HG03139 (cell line): ENCODE data around the gene TSC22D4.
"Not testable (repeated sequence)": the region's sequence is repeated elsewhere in the genome, so short reads cannot be mapped to it uniquely, and the experiment has no call there.

ENCODE experiments used
- ATAC-seq: cut with Tn5 transposase; IDR thresholded peaks from one replicate; pipeline ENCODE4 v1.9.1; 2021; ENCODE audit not compliant: unreplicated experiment

Gene TSC22D4

DNA sequence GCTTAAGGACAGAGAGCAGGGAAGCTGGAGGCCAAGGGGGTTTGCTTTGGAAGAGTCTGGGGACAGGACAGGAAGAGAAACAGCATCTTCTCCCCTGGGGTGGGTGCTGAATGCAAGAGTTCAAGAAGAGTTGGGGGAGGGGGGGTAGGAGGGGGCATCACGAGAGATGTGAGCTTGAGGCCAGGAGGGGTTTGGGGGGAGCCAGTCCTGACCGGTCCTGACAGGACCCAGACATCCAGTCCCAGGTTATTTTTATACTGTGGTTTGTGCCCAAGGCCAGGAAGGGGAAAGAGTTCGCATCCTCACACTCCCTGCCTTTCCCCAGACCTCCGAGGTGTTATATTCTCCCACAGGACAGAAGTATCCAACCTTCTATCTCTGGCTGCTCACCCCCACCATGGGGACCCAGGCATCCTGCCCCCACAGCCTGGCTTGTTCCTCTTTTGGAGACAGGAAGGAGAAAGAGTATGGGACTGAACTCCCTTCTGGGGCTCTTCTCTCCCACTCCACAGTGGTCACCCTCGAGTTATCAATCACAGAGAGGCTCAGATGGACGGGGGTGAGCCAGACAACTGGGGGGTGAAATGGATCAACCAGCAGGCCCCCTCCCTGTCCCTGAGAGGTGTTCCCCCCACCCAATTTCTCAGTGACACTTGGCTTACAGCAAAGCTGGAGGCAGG lies 2.8 kb downstream of the TSC22D4 start:
- ATAC-seq: no peak

DNA sequence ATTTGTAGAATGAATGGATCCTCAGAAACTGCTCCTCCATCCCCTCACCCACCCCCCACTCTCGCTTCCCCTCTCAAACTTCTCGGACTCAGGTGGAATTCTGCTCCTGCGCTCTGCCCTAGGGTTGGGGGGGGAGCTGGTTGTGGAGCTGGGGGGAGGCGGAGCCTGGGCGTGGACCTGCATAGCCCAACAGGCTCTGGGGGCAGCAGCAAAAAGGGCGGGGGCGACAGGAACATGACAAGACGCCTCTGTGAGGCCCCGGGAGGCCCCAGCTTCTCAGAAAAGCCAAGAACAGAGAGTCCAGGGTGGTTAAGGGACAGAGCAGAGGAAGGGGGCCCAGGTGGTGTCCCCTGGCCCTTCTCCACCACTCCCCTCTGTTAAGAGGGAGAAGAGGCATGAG lies 3.5 kb downstream of the TSC22D4 start:
- no peak for ATAC-seq

DNA sequence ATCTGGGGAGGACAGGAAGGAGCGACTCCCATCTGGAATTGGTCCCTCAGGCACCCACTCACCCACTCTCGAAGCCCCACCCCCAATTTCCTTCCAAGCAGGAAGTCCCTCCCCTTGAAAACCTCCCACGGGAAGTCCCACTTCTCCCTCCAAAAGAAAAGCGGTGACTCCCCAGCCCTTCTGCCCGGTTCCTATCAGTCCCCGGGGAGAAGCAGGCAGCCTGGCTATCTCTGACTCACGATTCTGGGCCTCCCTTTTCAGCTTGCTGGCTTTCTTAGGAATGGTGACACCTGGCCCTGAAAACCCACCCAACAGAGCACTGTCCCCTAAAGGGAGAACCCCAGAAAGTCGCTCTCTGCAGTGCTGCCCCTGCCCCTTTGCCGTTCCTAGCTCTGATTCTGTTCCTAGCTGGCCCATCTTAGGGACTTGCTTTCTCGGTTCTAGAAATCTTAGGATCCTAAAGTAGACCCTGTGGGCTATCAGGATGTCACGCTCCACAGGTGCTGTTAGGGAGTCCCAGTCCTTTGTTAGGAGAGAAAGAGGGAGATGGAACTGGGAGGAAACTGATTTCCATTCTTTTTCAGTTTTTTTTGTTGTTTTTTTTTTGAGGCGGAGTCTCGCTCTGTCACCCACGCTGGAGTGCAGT lies 6.0 kb downstream of the TSC22D4 start:
- no peak for ATAC-seq

DNA sequence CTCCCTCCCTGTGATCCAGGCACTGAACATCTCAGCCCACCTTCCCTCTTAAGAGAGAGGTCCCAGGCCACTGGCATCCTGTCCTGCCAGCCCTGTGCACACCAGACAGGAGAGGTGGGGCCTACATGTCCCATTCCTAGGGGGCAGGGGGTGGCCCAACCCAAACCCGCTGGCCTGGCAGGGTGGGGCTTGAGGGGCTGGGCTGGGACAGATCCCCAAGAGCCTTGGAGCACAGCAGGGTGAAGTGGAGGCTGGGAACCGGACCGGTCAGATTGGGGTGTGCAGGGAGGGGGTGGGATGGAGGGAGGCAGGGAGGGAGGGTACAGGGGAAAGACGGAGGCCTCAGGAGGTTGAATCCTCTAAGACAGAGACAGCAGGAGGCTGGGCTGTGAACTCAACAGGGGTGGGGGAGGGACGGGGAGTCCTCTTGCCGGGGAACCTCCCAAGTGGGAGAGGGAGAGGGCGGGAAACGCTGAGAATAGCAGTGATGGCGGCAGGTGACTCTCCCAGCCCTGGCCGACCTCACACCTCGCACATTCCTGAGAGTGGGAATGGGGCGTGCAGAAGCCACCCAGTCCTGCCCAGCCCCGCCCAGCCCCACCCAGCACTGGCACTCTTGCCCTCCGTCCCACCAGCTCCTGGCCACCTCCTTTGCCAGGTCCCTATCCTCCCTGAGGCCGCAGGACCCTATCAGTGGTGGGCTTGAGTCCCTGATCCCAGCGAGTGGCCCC lies 6.7 kb downstream of the TSC22D4 start:
- ATAC-seq: no peak

DNA sequence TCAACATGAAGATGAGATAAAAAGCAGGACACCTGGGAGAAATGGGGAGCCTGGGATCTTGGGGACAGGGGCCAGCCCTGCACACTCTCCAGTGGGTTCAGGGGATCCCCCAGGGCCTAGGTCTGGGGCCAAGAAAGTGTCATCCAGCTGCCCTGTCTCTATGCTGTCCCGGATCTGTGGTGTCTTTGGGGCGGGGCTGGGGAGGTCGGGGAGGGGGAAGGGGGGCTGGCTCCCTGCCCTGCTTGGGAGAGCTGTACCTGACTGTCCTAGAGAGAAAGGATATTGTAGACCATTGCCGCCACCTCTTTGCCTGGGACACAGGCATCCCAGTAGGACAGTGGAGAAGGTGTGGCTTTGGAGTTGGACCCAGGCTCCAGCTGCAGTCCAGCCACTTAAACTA lies 8.0 kb downstream of the TSC22D4 start:
- ATAC-seq: no peak

DNA sequence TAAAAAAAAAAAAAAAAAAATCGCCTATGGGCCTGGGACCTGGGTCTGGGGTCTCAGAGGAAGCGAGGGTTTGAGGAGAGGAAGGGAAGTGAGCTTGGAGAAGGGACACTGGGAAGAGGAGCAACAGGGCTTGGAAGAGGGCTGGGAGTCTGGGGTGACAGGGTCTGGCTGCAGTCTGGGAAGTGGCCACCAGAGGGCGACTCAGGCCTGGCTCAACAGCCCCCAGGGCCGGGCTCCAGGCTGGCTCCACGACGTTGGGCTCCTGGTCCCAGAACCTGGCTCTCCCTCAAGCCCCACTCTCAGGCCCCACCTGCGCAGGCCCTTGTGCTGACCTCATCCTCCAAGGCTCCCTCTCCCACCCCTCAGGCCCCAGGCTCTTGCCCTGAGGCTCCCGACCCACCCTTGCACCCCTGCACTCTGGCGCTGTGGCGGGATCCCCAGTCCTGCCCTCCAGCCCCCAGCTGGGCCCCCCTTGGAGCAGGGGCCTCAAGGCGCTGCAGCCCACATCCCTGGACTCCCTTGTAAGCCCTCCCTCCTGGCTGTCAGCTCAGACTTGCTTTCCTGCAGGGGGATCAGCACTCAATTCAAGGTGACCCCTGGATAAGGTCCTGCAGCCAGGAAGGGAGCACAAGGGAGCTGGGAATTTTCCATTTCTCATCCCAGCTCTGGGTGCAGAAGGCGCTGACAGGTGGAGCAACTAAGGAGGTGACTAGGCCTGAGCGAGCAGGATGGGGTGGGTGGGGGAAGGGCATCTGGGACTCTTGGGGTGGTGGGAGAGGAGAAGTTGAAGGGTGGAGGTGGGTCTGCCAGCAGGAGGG lies 9.6 kb downstream of the TSC22D4 start:
- ATAC-seq: no peak

DNA sequence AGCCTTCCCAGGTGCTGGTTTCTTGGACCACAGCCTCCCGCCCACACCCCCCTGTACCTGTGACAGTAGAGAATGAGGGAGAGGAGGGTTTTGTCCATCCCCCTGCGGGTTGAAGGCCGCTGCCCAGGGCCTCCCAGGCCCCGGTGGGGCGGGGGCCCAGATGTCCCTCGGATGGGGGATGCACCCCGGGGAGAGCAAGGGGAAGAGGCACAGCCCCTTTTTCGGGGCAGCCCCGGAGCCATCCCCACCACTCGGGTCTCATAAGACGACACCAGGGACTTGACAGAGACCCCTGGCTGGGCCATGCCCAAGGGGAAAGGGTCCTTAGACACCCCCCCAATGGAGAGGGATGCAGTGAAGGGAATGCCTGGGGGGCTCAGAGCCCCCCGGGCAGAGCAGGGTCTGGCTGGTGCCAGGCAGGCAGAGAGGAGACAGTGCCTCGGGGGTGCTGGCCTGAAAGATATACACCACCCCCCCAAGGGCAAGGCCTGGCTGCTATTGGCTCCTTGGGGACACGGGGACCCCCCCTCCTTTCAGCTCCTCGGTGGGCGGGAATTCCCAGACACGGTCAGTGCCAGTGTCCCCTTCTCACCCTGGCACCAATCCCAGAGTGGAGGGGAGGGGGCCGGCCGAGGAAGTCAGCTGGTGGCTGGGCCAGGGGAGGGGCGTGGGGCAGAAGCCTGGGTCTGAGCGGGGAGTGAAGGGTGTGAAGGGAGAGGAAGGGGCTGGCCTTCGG lies 11.2 kb downstream of the TSC22D4 start:
- no peak for ATAC-seq

DNA sequence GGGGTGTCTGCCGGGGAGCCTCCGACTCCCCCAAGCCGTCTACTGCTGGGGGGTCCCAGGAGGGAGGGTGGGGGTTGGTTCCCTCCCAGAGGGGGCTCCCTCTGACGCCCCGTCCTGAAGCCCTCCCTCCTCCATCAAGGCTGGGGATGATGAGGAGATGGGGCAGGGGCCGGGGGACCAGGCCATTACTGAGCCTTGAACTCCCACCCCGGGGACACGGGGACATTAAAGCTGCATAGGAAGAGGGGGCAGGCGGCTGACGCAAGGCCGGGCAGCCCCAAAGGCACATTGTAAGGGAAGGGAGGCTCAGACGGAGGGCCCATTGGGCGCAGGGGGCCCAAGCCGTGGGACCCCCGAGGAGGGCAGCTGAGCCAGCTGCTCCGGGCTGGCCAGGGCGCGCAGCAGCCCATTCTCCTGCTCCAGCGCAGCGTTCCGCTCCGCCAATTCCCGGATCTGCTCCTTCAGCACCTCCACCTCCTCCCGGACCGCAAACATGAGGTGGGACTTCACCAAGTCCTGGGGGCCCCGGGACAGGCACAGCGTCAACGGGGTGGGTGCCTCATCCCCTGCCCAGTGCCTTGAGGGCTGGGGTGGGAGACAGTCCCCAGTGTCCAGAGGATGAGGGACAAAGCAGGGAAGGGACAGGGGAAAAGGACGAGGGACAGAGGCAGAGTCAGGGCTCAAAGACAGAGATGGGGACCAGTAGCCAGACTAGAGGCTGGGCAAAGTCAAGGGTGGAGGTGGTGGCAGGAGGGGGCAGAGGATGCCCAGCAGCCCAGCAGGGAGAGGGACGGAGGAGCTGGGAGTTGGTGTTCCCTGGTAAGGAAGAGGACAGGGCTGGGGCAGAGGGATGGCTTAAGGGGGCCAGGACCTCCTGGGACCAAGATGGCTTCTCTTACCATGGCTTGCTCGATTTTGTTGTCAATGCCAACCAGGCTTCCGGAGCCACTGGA lies 12.1 kb downstream of the TSC22D4 start:
- no peak for ATAC-seq

DNA sequence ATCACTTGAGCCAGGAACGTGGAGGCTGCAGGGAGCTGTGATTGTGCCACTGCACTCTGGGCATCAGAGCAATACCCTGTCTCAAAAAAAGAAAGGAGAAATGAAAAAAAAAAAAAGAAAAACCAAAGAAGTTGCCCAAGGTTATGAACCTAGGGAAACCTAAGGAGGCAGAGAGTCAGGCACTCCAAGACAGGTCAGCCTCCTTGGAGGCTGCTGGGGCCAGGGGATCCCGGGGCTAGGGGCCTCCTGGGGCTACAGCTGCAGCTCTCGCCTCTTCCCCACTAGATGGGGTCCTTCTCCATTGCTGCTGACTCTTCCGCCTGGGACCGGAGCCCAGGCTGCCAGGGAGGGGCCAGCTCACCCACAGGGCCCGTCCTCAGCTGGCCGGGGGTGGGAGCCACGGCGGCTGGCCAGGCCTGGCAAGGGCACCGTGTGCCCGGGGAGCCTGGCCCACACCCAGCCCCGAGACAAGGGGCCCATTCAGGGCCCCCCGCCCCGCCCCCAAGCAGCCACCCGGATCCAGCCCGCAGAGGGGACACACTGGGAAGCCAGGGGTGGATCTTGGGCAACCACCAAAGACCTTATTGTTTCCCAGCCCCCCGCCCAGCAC lies 13.2 kb downstream of the TSC22D4 start:
- no peak for ATAC-seq

DNA sequence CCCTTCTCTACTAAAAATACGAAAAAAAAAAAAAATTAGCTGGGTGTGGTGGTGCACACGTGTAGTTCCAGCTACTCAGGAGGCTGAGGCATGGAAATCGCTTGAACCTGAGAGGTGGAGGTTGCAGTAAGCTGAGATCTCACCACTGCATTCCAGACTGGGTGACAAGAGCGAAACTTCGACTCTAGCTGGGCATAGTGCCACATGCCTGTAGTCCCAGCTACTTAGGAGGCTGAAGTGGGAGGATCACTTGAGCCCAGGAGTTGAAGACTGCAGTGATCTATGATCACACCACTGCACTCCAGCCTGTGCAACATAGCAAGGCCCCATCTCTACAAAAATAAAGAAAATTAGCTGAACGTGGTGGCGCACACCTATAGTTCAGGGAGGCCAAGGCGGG lies 13.7 kb downstream of the TSC22D4 start:
- no peak for ATAC-seq

DNA sequence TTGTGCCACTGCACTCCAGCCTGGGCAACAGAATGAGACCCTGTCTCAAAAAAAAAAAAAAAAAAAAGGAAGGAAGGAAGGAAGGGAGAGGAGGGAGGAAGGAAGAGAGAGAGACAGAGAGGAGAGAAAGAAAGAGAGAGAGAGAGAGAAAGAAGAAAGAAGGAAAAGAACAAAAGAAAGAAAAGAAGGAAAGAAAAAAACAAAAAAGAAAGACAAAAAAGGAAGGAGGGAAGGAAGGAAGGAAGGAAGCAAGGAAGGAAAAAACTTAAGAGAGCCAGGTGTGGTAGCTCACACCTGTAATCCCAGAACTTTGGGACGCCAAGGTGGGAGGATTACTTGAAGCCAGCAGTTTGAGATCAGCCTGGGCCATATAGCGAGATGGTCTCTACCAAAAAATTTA lies 14.2 kb downstream of the TSC22D4 start:
- no peak for ATAC-seq

DNA sequence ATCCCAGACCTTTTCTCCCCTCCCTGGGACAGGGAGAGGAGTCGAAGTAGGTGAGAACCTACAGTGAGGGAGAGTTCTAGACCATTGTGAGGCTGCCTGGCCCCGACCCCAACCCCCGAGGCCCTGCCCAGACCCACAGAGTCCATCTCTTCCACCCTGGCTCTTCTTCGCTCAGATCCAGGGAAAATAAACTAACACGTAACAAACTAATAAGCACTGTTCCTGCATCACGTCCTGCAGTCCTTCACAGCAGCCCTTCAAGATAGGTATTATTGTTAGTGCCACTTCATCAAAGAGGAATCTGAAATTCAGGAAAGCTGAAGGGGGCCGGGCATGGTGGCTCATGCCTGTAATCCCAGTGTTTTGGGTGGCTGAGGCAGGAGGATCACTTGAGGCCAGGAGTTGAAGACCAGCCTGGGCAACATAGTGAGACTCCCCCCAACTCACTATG lies 14.8 kb downstream of the TSC22D4 start, which contains the start of gene SPACDR:
SPACDR (minus strand) TSS at position 51 of the 451 bp plus-strand sequence. CDS start 235 bp downstream, outside the sequence.
- ATAC-seq: no peak

DNA sequence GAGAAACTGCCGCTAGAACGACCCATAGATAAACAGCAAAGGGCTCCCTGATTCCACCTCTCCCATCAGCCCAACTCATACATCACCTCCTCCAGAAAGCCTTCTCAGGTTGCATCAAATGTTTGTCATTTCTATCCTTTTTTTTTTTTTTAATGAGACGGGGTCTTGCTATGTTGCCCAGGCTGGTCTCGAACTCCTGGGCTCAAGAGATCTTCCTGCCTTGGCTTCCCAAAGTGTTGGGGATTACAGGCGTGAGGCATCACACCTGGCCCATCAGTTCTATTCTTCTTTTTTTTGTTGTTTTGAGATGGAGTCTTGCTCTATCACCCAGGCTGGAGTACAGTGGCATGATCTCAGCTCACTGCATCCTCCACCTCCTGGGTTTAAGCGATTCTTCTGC lies 22.0 kb downstream of the TSC22D4 start:
- ATAC-seq: no peak

DNA sequence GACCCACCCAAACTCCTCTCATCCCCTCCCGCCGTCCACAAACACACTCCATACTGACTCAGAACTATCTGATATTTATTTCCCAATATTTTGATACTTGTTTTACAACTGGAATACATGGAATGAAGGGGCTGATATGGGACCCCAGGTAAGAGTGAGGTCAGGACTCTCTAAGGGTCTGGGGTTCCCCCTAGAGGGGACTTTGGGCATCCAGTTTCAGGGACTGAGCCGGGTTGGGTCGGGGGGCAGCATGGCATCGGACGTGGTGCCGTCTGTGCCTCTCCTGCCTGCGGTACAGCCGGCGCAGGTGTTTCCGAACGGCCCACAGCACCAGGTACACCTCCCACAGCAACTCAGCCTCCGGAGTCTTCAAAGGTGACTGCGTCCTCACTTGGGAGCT lies 22.5 kb downstream of the TSC22D4 start:
- ATAC-seq: no peak

DNA sequence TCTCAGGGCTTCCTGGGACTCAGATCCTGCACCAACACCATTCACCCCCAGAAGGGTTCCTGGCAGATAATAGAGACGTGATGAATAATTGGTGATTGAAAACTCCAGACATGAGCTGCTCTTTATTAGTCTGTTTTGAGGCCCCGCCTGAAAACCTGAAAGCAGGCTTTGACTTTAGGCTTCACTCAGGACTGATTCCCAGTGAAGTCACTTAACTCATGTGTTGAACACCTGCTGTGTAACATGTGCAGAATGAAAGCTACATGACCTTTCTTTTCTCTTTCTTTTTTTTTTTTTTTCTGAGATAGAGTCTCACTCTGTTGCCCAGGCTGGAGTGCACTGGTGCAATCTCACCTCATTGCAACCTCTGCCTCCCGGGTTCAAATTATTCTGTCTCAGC lies 23.8 kb downstream of the TSC22D4 start:
- no peak for ATAC-seq

DNA sequence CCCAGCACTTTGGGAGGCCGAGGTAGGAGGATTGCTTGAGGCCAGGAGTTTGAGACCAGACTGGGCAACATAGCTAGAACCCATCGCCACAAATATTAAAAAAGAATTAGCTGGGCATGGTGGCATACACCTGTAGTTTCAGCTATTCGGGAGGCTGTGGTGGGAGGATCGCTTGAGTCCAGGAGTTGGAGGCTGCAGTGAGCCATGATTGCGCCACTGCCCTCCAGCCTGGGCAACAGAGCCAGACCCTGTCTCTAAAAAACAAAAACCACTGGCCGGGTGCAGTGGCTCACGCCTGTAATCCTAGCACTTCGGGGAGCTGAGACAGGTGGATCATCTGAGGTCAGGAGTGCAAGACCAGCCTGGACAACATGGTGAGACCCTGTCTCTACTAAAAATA lies 25.2 kb downstream of the TSC22D4 start:
- ATAC-seq: not testable (repeated sequence)

DNA sequence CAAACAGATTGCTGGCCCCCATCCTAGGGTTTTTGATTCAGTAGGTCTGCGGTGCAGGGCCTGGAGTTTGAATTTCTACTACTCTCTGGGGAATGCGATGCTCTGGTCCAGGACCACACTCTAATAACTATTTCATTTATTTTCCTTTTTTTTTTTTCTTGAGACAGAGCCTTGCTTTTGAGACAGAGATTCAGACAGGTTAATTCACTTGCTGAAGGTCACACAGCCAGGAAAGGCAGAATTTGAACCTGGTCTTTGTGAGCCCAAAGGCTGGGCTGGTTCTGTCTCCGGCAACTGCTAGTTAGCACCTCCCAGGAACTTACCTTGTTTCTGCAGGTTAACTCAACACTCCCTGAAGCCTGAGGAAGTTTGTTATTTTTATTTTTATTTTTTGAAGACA lies 26.5 kb downstream of the TSC22D4 start:
- ATAC-seq: no peak

DNA sequence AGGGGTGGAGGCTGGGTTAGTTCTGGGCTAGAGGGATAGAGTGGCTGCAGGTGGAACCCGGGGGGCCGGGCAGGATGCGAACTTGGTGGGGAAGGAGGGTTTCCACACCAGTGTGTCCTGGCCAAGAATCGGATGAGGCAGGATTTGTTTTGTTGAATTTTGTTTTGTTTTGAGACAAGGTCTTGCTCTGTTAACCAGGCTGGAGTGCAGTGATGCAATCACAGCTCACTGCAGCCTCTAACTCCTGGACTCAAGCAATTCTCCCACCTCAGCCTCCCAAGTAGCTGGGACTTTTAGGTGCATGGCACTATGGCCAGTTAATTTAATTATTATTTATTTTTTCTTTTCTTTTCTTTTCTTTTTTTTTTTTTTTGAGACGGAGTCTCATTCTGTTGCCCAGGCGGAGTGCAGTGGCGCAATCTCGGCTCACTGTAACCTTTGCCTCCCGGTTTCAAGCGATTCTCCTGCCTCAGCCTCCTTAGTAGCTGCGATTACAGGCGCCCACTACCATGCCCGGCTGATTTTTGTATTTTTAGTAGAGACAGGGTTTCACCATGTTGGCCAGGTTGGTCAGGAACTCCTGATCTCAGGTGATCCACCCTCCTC lies 29.7 kb downstream of the TSC22D4 start:
- ATAC-seq: no peak

DNA sequence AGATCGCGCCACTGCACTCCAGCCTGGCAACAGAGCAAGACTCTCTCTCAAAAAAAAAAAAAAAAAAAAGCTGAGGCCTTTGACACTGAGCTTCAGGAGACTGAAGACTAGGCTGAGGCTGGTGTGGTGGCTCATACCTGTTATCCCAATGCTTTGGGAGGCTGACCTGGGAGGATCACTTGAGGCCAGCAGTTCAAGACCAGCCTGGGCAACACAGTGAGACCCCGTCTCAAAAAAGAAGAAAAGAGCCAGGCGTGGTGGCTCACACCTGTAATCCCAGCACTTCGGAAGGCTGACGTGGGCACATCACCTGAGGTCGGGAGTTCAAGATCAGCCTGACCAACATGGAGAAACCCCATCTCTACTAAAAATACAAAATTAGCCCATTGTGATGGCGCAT lies 31.7 kb downstream of the TSC22D4 start:
- not testable (repeated sequence) for ATAC-seq
